Putamen (tissue), 1 donor: ENCODE measurements around the gene MECR.
A peak's percentile ranks its signal among the peaks of the same experiment; 100 is the strongest.
"Not testable (repeated sequence)": the region's sequence is repeated elsewhere in the genome, so short reads cannot be mapped to it uniquely, and the experiment has no call there.

Experiments used
- DNase-seq: peaks from one replicate; pipeline ENCODE4 v3.0.0-alpha.2; 2016; ENCODE audit warnings: low spot score

The MECR gene

GRCh38 chr1:29235955-29236711, 5.4 kb upstream of the MECR start, which contains the start of gene PTPRU:
TSS of gene PTPRU (plus strand) at chr1:29236522. CDS start at chr1:29236645, 123 bp downstream.
- peak; percentile 48 for DNase-seq

DNA sequence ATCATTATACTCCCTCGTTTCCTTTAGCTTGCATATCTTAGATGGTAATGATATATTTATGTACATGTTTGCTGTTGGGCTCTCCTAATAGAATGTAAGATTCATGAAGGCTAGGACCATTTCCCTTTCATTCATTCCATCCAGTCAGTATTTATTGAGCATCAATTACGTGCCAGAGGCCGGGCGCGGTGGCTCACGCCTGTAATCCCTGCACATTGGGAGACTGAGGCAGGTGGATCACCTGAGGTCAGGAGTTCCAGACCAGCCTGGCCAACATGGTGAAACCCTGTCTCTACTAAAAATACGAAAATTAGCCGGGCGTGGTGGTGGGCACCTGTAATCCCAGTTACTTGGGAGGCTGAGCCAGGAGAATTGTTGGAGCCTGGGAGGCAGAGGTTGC, 4.1 kb upstream of the MECR start:
- DNase-seq, result not testable (repeated sequence)

- DNase-seq, result no peak
Observed at GRCh38 chr1:29234471-29234870, 3.7 kb upstream of the MECR start.

DNA sequence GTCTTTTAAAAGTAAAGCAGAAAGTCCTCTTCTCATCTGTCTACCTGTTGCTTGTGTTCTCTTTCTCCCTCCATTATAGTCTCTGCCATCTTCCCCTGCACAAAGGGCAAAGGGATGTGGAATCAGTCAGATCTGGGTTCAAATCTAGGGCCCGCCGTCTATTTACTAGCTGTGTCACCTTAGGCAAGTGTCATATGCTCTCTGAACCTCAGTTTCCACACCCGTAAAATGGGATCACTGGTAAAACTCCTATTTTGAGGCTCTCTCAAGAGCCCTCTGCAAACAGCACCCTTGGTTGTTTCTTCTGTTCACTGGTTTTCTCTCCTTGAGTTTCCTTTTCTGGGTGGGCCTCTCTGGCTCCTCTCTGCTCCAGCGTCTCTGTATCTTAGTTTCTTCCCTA, 3.0 kb upstream of the MECR start:
- DNase-seq, result no peak

DNA sequence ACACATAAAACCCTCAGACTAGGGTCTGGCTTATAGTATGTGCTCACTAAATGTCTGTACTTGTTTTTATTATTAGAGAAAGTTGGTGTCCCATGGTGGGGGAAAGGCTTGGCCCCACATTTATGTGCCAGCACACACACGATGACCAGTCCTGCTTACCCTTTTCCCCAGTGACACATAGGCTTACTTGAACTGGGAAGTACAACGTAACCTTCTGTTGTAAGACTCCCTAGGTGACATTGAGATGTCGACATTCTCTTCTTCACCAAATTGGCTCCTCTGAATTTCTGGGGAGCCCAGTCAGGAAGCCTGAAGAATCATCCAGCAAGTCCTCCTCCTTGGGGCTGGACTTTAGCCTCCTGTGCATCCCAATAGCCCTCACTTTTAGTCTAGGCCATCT, 1.7 kb upstream of the MECR start:
- no peak for DNase-seq

- DNase-seq, result no peak
Observed at GRCh38 chr1:29230204-29230552, 556 bp downstream of the MECR start.

- no peak for DNase-seq
Observed at GRCh38 chr1:29227511-29227910, 3.2 kb downstream of the MECR start.

DNA sequence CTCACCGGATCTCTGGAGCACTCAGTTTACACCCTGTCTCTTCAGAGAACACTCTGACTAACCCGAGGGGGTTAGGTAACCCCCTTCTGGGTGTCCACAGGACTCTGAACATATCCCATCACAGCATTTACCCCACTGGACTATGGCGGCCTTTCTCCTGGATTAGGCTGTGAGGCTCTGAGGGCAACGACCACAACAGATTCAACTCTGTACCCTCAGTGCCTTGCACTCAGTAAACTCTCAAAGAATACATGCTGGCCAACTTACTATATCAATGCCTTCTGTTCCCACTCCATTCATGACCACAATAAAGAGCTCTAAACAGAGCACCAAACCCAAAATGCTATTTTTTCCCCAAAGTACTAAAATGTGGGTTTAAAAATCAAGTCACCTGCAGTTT, 5.4 kb downstream of the MECR start:
- DNase-seq, result no peak

- DNase-seq, result no peak
Observed at GRCh38 chr1:29224356-29224837, 6.3 kb downstream of the MECR start.

DNA sequence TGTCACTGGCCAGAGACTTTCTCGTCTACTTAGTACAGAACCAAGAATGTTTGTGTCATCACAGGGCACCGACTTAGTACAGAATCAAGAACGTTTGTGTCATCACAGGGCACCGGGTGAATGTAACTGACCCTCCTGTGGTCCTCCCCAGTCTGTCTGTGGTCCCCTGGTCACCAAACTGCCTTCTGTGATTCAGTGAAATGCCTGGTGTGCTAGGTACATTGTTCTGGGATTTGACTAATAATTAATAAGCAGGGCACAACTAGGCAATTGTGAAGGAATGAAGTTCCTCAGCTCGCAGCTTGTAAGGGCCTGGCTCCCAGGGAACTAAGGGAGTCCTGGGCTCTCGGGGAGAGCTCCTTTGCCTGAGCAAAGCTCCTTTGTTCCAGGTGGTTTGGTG, 7.2 kb downstream of the MECR start:
- no peak for DNase-seq

- DNase-seq, result no peak
Observed at GRCh38 chr1:29222686-29223085, 8.0 kb downstream of the MECR start.

DNA sequence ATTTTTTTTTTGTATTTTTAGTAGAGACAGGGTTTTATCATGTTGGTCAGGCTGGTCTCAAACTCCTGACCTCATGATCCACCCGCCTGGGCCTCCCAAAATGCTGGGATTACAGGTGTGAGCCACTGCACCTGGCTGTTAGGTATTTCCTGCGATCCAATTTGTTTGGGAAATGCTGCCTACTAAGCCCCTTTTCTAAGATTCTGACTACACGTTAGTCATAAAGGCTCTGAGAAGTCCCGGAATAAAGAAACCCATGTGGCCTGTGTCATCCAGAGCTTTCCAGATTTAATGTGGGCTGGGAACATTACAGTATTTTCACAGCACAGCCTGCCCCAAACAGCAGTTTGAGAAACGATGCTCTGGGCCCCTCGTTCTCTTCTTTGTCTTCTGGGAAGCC, 8.5 kb downstream of the MECR start:
- not testable (repeated sequence) for DNase-seq

DNA sequence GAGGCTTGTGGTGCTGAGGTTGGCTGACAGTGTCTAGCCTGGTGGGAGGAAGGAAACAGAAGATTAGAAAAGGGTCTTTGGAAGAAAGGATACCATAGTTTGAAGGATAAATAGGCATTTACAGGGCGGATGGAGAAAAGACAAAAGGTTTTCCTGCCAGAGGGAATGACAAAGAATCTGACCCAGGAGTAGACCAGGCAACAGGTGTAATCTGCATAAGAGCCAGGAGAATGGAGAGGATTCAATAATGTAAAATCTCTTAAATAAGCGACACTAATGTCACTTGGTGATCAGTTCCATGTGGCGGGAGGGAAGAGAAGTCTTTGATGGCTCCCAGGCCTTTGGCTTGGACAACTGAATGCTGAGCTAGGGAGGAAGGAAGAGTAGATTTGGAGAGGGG, 9.4 kb downstream of the MECR start:
- DNase-seq, result no peak

GRCh38 chr1:29218223-29218622, 12.5 kb downstream of the MECR start:
- DNase-seq, result no peak

- DNase-seq, result no peak
Observed at GRCh38 chr1:29217633-29218032, 13.1 kb downstream of the MECR start.

DNA sequence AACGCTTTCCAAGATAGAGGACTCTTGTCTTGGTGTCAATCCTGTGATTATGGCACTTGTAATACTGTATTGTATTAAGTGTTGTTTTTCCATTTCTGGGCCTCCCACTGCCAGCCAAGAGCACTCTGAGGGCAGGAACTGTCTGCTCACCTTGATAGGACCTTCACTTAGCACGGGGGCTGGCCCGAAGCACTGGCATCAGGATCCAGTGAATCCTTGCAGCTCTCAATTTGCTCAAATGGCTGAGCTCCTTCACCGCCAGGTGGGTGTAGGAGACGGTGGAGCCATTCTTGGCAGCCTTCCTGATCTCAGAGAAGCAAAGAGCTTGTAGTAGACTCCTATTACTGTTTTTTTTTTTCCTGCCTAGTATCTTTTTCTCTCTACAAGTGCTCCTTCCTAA, 17.7 kb downstream of the MECR start:
- DNase-seq, result peak; percentile 72

- DNase-seq, result no peak
Observed at GRCh38 chr1:29211086-29212030, 19.4 kb downstream of the MECR start.

DNA sequence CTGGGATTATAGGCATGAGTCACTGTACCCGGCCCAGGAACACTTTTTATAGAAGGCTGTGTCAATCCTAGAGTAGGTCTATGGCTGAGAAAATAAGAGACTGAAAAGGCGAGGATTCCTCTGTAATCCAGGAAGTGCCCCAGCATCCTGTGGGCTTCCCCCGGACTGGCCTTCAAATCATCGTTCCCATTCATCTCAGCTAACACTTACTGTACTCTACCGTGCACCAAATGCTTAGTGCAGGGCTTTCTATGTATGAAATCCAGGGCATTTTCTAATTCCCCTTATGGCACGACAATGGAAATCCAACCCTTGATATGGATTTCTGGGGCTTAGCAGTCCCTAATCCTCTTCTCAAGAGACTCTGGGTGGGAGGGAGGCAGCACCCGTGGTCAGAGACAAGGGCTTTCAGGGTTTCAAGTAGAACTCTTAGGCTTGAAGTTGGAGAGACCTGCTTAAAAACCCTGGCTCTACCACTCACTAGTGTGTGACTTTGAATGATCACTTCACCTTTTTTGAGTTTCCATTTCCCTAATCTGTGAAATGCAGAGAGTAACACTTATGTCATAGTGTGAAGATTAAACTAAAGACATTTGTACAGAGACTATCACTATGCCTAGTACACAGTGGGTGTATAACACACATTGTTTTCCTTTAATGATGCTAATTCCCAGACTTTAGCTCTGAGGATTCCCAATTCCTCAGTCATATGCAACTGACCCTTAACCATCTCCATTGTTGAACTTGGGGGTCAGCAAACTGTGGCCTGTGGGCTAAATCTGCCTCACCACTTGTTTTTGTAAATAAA, 20.3 kb downstream of the MECR start:
- no peak for DNase-seq

- DNase-seq, result no peak
Observed at GRCh38 chr1:29209173-29209572, 21.6 kb downstream of the MECR start.

DNA sequence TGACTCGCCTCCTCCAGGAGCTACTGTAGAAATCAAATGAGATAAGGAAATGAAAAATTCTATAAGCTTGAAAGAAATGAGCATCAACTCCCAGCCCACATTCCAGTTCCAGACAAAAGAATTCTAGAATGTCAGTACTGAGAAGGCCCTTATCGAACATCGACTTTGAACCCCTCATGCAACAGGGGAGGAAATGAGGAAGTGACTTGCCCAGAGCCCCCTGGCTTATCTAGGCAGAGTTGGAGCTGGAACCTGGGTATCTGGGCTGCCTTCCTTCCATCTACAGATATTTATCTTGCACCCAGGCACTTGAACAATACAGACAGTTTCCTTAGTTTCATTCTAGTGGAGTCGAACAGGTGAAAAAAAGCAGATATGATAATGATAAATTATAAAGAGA, 22.3 kb downstream of the MECR start:
- no peak for DNase-seq

DNA sequence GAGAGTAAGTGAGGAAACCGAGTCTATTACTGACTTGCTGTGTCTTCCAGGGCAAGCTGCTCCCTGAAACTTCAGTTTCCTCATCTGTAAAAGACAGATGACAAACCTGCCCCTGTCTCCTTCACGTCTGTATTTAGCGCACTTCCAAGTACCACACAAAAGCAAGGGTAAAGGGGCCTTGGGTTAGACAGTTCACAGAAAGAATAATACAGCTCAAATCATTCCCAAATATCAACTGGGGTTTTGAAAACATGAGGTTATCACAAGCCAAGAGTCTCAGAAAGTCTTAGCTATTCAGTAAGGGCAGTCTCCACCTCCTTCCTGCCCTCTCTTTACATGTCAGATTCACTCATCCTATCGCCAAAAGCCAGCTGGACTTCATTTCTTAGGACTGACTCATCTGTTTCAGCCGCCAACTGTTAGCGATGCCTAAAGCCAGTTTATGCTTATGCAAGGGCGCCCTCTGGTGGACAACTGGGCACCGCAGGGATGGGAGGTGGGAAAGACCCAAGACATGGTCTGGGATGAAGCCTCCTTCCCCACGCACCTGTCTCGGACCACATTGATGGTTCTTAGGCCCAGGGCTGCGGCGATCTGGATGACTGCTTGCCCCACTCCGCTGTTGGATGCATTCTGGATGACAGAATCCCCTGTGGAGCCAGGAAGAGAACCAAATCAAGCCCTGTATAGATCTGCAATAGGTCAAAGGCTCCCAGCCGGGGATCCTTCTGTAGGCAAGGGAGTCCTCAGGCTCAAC, 28.0 kb downstream of the MECR start:
- peak; percentile 82 for DNase-seq
